Measurements from ENCODE around the gene LYRM4.

- TF ChIP-seq CTCF (optimal IDR thresholded peaks at IDR 0.05 in 1 of 3, IDR thresholded peaks at IDR 0.05 in 1 of 3, conservative IDR thresholded peaks at IDR 0.05 in 1 of 3; ENCODE audit: extremely low read depth in 1 of 3, insufficient read depth in 2 of 3, low read length in 3 of 3) (no peak), EZH2 (IDR thresholded peaks at IDR 0.05; ENCODE audit: low read length) (no peak)
Measured at GRCh38 chr6:5081182-5081581, 179.6 kb downstream of the LYRM4 start.
